T-cell (primary cell): ENCODE data around the gene PRDM16. TPM values are rescaled to one million over a fixed set of nuclear protein-coding genes. Genes with fewer than 3 reads are reported as not detected.

ENCODE experiments used
- ATAC-seq, 4 experiments: fragments of 200-7000 bp in 3 of 4; fragments of 150-1000 bp in 1 of 4; cut with Tn5 transposase; replicated peaks in 1 of 4; 1 replicate in 3 of 4; 2 replicates in 1 of 4; pipeline ENCODE4 v1.10.0; 2021; ENCODE audit warnings: moderate library complexity in 3 of 4, mild to moderate bottlenecking in 2 of 4, moderate number of reproducible peaks in 1 of 4
- CTCF ChIA-PET, 2 donors: fragments of 300-600 bp; sonication (Branson Sonifier 250); formaldehyde crosslinking; loops; one replicate each; lab custom pipeline; 2022; ENCODE audit warnings: antibody characterized with exemption in 2 of 2; lab: Charles Lee
- POLR2A ChIA-PET, 2 donors: fragments of 300-600 bp; sonication (Branson Sonifier 250); formaldehyde crosslinking; loops; one replicate each; lab custom pipeline; 2022; ENCODE audit warnings: antibody characterized with exemption in 2 of 2; lab: Charles Lee
- DNase-seq, 35 experiments: peaks; one replicate each; pipeline versions ENCODE4 v3.0.0 to v3.0.0-alpha.2; 2013 to 2023
- H3K27ac ChIP-seq: one replicate; pipeline ENCODE4 v1.5.1; 2013; ENCODE audit warnings: low read length
- H3K27me3 ChIP-seq, 2 experiments: replicated peaks in 1 of 2; 1 replicate in 1 of 2; 2 replicates in 1 of 2; pipeline versions ENCODE4 v1.6.1 to v1.7.0; 2013; ENCODE audit warnings: low read length in 1 of 2, mixed read lengths in 1 of 2; ENCODE audit not compliant: control insufficient read depth in 2 of 2, insufficient read depth in 2 of 2; ENCODE audit errors: extremely low read depth in 1 of 2
- H3K36me3 ChIP-seq, 2 donors: 1 replicate in 1 of 2; 2 replicates in 1 of 2; pipeline versions ENCODE4 v1.6.1 to v1.7.0; 2013; ENCODE audit warnings: low read length in 1 of 2; ENCODE audit not compliant: control insufficient read depth in 2 of 2, insufficient read depth in 1 of 2; ENCODE audit errors: extremely low read depth in 1 of 2
- H3K4me1 ChIP-seq, 2 experiments: 1 replicate in 1 of 2; 2 replicates in 1 of 2; pipeline versions ENCODE4 v1.6.1 to v1.7.0; 2013; ENCODE audit warnings: low read length in 2 of 2, mixed read lengths in 1 of 2; ENCODE audit not compliant: insufficient read depth in 2 of 2, control insufficient read depth in 1 of 2; ENCODE audit errors: extremely low read depth in 1 of 2
- H3K4me3 ChIP-seq, 2 donors: 1 replicate in 1 of 2; 2 replicates in 1 of 2; pipeline versions ENCODE4 v1.5.1 to v1.7.0; 2013; ENCODE audit warnings: mild to moderate bottlenecking in 2 of 2, low read length in 1 of 2, moderate library complexity in 1 of 2; ENCODE audit not compliant: control insufficient read depth in 1 of 2; ENCODE audit errors: extremely low read depth in 1 of 2
- H3K9me3 ChIP-seq: 2 replicates; pipeline ENCODE4 v1.7.0; 2013
- H3K27ac Mint-ChIP-seq, 2 donors: one replicate each; pipeline ENCODE4 v1.8.0; 2020 to 2021; ENCODE audit warnings: mild to moderate bottlenecking in 2 of 2, mixed read lengths in 2 of 2
- H3K27me3 Mint-ChIP-seq, 2 donors: one replicate each; pipeline ENCODE4 v1.8.0; 2021 to 2022; ENCODE audit warnings: mixed read lengths in 2 of 2
- H3K36me3 Mint-ChIP-seq: one replicate; pipeline ENCODE4 v1.8.0; 2021; ENCODE audit warnings: mixed read lengths
- H3K4me1 Mint-ChIP-seq, 3 donors: one replicate each; pipeline ENCODE4 v1.8.0; 2020 to 2022; ENCODE audit warnings: mixed read lengths in 3 of 3, mild to moderate bottlenecking in 1 of 3
- H3K4me3 Mint-ChIP-seq, 3 donors: one replicate each; pipeline ENCODE4 v1.8.0; 2020 to 2022; ENCODE audit warnings: mild to moderate bottlenecking in 3 of 3, mixed read lengths in 3 of 3, moderate library complexity in 3 of 3
- H3K9me3 Mint-ChIP-seq, 3 donors: one replicate each; pipeline ENCODE4 v1.8.0; 2020 to 2022; ENCODE audit warnings: mixed read lengths in 3 of 3
- WGBS: methylation state at CpG from one replicate; pipeline ENCODE4 v1.1.5; 2013; ENCODE audit warnings: missing lambda C conversion rate; ENCODE audit not compliant: insufficient coverage; 5-methylcytosine and 5-hydroxymethylcytosine counted together
- total RNA-seq, 35 experiments: library from RNA in 6 of 35; stranded (reverse) in 6 of 35; fragments of 120-200 nt in 1 of 35; gene quantifications; one replicate each; pipeline versions ENCODE4 v1.2.1 to v1.2.4 and lab custom pipeline; 2013 to 2026

The PRDM16 gene
- total RNA-seq, 5 donors from 2014 or later (not counting 1 experiment from before 2014, with no cell fraction given), result 0.15 to 0.70 (median 0.24) TPM; not detected in 1

- 92% methylated on average over 87 of the region's 91 CpGs for WGBS
- no peak overlapping the region for H3K27ac Mint-ChIP-seq
- peaks cover 0 to 42% of the 10 kb centered on the region in 2 experiments for H3K27me3 ChIP-seq
- DNase-seq (no peak), ATAC-seq (no peak)
- H3K36me3 ChIP-seq, result no peaks in the 10 kb centered on the region
- ChIA-PET CTCF (no interaction called here), POLR2A (no interaction called here)
- H3K36me3 Mint-ChIP-seq, result no peaks in the 10 kb centered on the region
- H3K27me3 Mint-ChIP-seq, result peaks cover 0 to 23% of the 10 kb centered on the region in 2 donors
- no peak overlapping the region for H3K4me3 Mint-ChIP-seq
- H3K9me3 Mint-ChIP-seq, result no peaks in the 10 kb centered on the region
- peaks cover 0 to 4% of the 10 kb centered on the region in 2 experiments for H3K4me1 ChIP-seq
- H3K9me3 ChIP-seq, result no peaks in the 10 kb centered on the region
- H3K4me1 Mint-ChIP-seq, result peaks cover 0 to 2% (median 0%) of the 10 kb centered on the region in 3 donors
- H3K27ac ChIP-seq, result no peak overlapping the region
- H3K4me3 ChIP-seq, result no peak overlapping the region
Measured at GRCh38 chr1:3063379-3064295, 5.4 kb upstream of the PRDM16 start.

GRCh38 chr1:3064296-3064850 is 4.6 kb upstream of the PRDM16 start:
- H3K27me3 Mint-ChIP-seq, result peaks cover 0 to 28% of the 10 kb centered on the region in 2 donors
- POLR2A ChIA-PET, result no interaction called here
- ATAC-seq, result no peak
- WGBS, result 87% methylated on average over 17 of the region's 17 CpGs
- Histone ChIP-seq H3K9me3 (no peaks in the 10 kb centered on the region), H3K4me3 (no peak overlapping the region), H3K27me3 (peaks cover 0 to 47% of the 10 kb centered on the region in 2 experiments), H3K27ac (no peak overlapping the region), H3K36me3 (no peaks in the 10 kb centered on the region), H3K4me1 (peaks cover 4% of the 10 kb centered on the region in 2 experiments)
- DNase-seq, result no peak
- H3K4me3 Mint-ChIP-seq, result no peak overlapping the region
- H3K36me3 Mint-ChIP-seq, result no peaks in the 10 kb centered on the region
- H3K4me1 Mint-ChIP-seq, result peaks cover 0 to 5% (median 3%) of the 10 kb centered on the region in 3 donors
- H3K27ac Mint-ChIP-seq, result no peak overlapping the region
- CTCF ChIA-PET, result no interaction called here
- H3K9me3 Mint-ChIP-seq, result no peaks in the 10 kb centered on the region

GRCh38 chr1:3064901-3065300 is 4.1 kb upstream of the PRDM16 start:
- ChIA-PET POLR2A (no interaction called here), CTCF (no interaction called here)
- 78% methylated on average over 5 of the region's 9 CpGs for WGBS
- no peak overlapping the region for H3K4me3 Mint-ChIP-seq
- no peaks in the 10 kb centered on the region for H3K36me3 ChIP-seq
- DNase-seq, result no peak
- H3K27ac Mint-ChIP-seq, result no peak overlapping the region
- no peak overlapping the region for H3K27ac ChIP-seq
- no peaks in the 10 kb centered on the region for H3K9me3 ChIP-seq
- H3K27me3 Mint-ChIP-seq, result peaks cover 0 to 28% of the 10 kb centered on the region in 2 donors
- no peaks in the 10 kb centered on the region for H3K36me3 Mint-ChIP-seq
- peaks cover 0 to 51% of the 10 kb centered on the region in 2 experiments for H3K27me3 ChIP-seq
- H3K9me3 Mint-ChIP-seq, result no peaks in the 10 kb centered on the region
- ATAC-seq, result no peak
- no peak overlapping the region for H3K4me3 ChIP-seq
- peaks cover 4% of the 10 kb centered on the region in 2 experiments for H3K4me1 ChIP-seq
- H3K4me1 Mint-ChIP-seq, result peaks cover 0 to 5% (median 3%) of the 10 kb centered on the region in 3 donors

- Mint-ChIP-seq H3K36me3 (no peaks in the 10 kb centered on the region), H3K4me3 (no peak overlapping the region), H3K4me1 (peaks cover 0 to 5% (median 3%) of the 10 kb centered on the region in 3 donors), H3K27ac (no peak overlapping the region), H3K9me3 (no peaks in the 10 kb centered on the region), H3K27me3 (peaks cover 0 to 28% of the 10 kb centered on the region in 2 donors)
- WGBS, result 76% methylated on average over 7 of the region's 8 CpGs
- DNase-seq (no peak), ATAC-seq (no peak)
- peaks cover 0 to 51% of the 10 kb centered on the region in 2 experiments for H3K27me3 ChIP-seq
- peaks cover 4% of the 10 kb centered on the region in 2 experiments for H3K4me1 ChIP-seq
- H3K36me3 ChIP-seq, result no peaks in the 10 kb centered on the region
- no peaks in the 10 kb centered on the region for H3K9me3 ChIP-seq
- no peak overlapping the region for H3K4me3 ChIP-seq
- H3K27ac ChIP-seq, result no peak overlapping the region
- ChIA-PET POLR2A (interaction anchor here in 1 of 2 donors (0.7 kb wide), 1 partner anchor 20 kb away, joined by 3 read pairs; no protein-coding TSS in a partner anchor), CTCF (no interaction called here)
Measured at GRCh38 chr1:3065396-3065795, 3.6 kb upstream of the PRDM16 start.

- H3K9me3 Mint-ChIP-seq, result no peaks in the 10 kb centered on the region
- no peak for ATAC-seq
- no peaks in the 10 kb centered on the region for H3K36me3 ChIP-seq
- no peak overlapping the region for H3K4me3 Mint-ChIP-seq
- 44% methylated on average over 6 of the region's 7 CpGs for WGBS
- peaks cover 0 to 28% of the 10 kb centered on the region in 2 donors for H3K27me3 Mint-ChIP-seq
- H3K27me3 ChIP-seq, result peaks cover 0 to 52% of the 10 kb centered on the region in 2 experiments
- no peak overlapping the region for H3K27ac ChIP-seq
- peaks cover 0 to 5% (median 3%) of the 10 kb centered on the region in 3 donors for H3K4me1 Mint-ChIP-seq
- no peak overlapping the region for H3K4me3 ChIP-seq
- no peaks in the 10 kb centered on the region for H3K36me3 Mint-ChIP-seq
- ChIA-PET POLR2A (interaction anchor here in 1 of 2 donors (0.7 kb wide), 1 partner anchor 20 kb away, joined by 3 read pairs; no protein-coding TSS in a partner anchor), CTCF (no interaction called here)
- H3K4me1 ChIP-seq, result peaks cover 4 to 5% of the 10 kb centered on the region in 2 experiments
- no peak for DNase-seq
- H3K27ac Mint-ChIP-seq, result no peak overlapping the region
- H3K9me3 ChIP-seq, result no peaks in the 10 kb centered on the region
Measured at GRCh38 chr1:3065797-3066196, 3.2 kb upstream of the PRDM16 start.

- DNase-seq (no peak), ATAC-seq (no peak)
- peaks cover 4 to 10% of the 10 kb centered on the region in 2 experiments for H3K4me1 ChIP-seq
- Mint-ChIP-seq H3K4me3 (no peak overlapping the region), H3K4me1 (peaks cover 0 to 5% (median 4%) of the 10 kb centered on the region in 3 donors), H3K36me3 (no peaks in the 10 kb centered on the region), H3K9me3 (no peaks in the 10 kb centered on the region), H3K27me3 (peaks cover 0 to 28% of the 10 kb centered on the region in 2 donors), H3K27ac (no peak overlapping the region)
- peaks cover 0 to 57% of the 10 kb centered on the region in 2 experiments for H3K27me3 ChIP-seq
- H3K9me3 ChIP-seq, result no peaks in the 10 kb centered on the region
- ChIA-PET POLR2A (interaction anchor here in 1 of 2 donors (0.7 kb wide), 1 partner anchor 21 kb away, joined by 3 read pairs; no protein-coding TSS in a partner anchor), CTCF (no interaction called here)
- no peak overlapping the region for H3K4me3 ChIP-seq
- WGBS, result 75% methylated on average over 11 of the region's 11 CpGs
- no peaks in the 10 kb centered on the region for H3K36me3 ChIP-seq
- H3K27ac ChIP-seq, result no peak overlapping the region
Measured at GRCh38 chr1:3066250-3066711, 2.7 kb upstream of the PRDM16 start.
